ENCODE results near the gene ABCC6. TPM values are rescaled to one million over a fixed set of nuclear protein-coding genes. Genes with fewer than 3 reads are reported as not detected.

Gene ABCC6
- total and polyA plus RNA-seq, 4 donors: 50.6 to 162 (median 95.9) TPM

- no peak for DNase-seq (ENCODE audit: low spot score)
- H3K36me3 ChIP-seq (ENCODE audit: control insufficient read depth in 4 of 4, insufficient read depth in 3 of 4, low read depth in 1 of 4, low read length in 3 of 4): peaks cover 11 to 89% (median 73%) of the 10 kb centered on the region in 4 donors
Measured at GRCh38 chr16:16161319-16161718, 62.0 kb downstream of the ABCC6 start.

GRCh38 chr16:16159662-16160061 is 63.6 kb downstream of the ABCC6 start:
- no peaks in the 10 kb centered on the region for H3K27me3 ChIP-seq (ENCODE audit: control insufficient read depth in 4 of 4, insufficient read depth in 4 of 4, low read length in 3 of 4)
- H3K27ac ChIP-seq (ENCODE audit: low read depth in 1 of 2, low read length in 2 of 2): no peak overlapping the region
- H3K9me3 ChIP-seq (ENCODE audit: control insufficient read depth in 4 of 4, low read length in 3 of 4): no peaks in the 10 kb centered on the region
- H3K36me3 ChIP-seq (ENCODE audit: control insufficient read depth in 4 of 4, insufficient read depth in 3 of 4, low read depth in 1 of 4, low read length in 3 of 4): peaks cover 12 to 87% (median 74%) of the 10 kb centered on the region in 4 donors
- no peak overlapping the region for H3K4me3 ChIP-seq (ENCODE audit: low read depth in 1 of 3, low read length in 3 of 3)
- no peak overlapping the region for H3K9ac ChIP-seq (ENCODE audit: low read depth in 1 of 2, low read length in 2 of 2)
- no peaks in the 10 kb centered on the region for H3K4me1 ChIP-seq (ENCODE audit: control insufficient read depth in 4 of 4, insufficient read depth in 4 of 4, low read length in 3 of 4)
- no peak for DNase-seq (ENCODE audit: low spot score)
- TF ChIP-seq RXRA (IDR thresholded peaks at IDR 0.05) (no peak), FOXA2 (IDR thresholded peaks at IDR 0.05) (no peak), SP1 (IDR thresholded peaks at IDR 0.05) (no peak), HNF4A (conservative IDR thresholded peaks at IDR 0.05) (no peak), RAD21 (IDR thresholded peaks at IDR 0.05) (no peak), YY1 (IDR thresholded peaks at IDR 0.05) (no peak), MAX (IDR thresholded peaks at IDR 0.05) (no peak), GABPA (IDR thresholded peaks at IDR 0.05 in 1 of 2, conservative IDR thresholded peaks at IDR 0.05 in 1 of 2) (no peak), NR2F2 (IDR thresholded peaks at IDR 0.05) (no peak), CTCF (IDR thresholded peaks at IDR 0.05; ENCODE audit: low read depth, low read length, missing input control) (no peak), FOXA1 (IDR thresholded peaks at IDR 0.05) (no peak), HNF4G (IDR thresholded peaks at IDR 0.05) (no peak), TAF1 (conservative IDR thresholded peaks at IDR 0.05) (no peak), ATF3 (IDR thresholded peaks at IDR 0.05) (no peak)
- WGBS: 95% methylated on average over 3 of the region's 3 CpGs

More at GRCh38 chr16:16161319-16161718, 62.0 kb downstream of the ABCC6 start:
- 82% methylated on average over 5 of the region's 5 CpGs for WGBS
- H3K4me3 ChIP-seq (ENCODE audit: low read depth in 1 of 3, low read length in 3 of 3): no peak overlapping the region
- H3K4me1 ChIP-seq (ENCODE audit: control insufficient read depth in 4 of 4, insufficient read depth in 4 of 4, low read length in 3 of 4): no peaks in the 10 kb centered on the region
- H3K9ac ChIP-seq (ENCODE audit: low read depth in 1 of 2, low read length in 2 of 2): no peak overlapping the region
- no peaks in the 10 kb centered on the region for H3K9me3 ChIP-seq (ENCODE audit: control insufficient read depth in 4 of 4, low read length in 3 of 4)
- no peaks in the 10 kb centered on the region for H3K27me3 ChIP-seq (ENCODE audit: control insufficient read depth in 4 of 4, insufficient read depth in 4 of 4, low read length in 3 of 4)
- TF ChIP-seq RAD21 (IDR thresholded peaks at IDR 0.05) (no peak), EGR1 (IDR thresholded peaks at IDR 0.05; ENCODE audit: low read depth in 2 of 2) (no peak)
- H3K27ac ChIP-seq (ENCODE audit: low read depth in 1 of 2, low read length in 2 of 2): no peak overlapping the region

GRCh38 chr16:16158741-16159374 is 64.4 kb downstream of the ABCC6 start:
- H3K36me3 ChIP-seq (ENCODE audit: control insufficient read depth in 4 of 4, insufficient read depth in 3 of 4, low read depth in 1 of 4, low read length in 3 of 4): peaks cover 13 to 88% (median 70%) of the 10 kb centered on the region in 4 donors
- TF ChIP-seq EGR1 (IDR thresholded peaks at IDR 0.05; ENCODE audit: low read depth in 2 of 2) (no peak), HNF4A (conservative IDR thresholded peaks at IDR 0.05) (no peak), CTCF (IDR thresholded peaks at IDR 0.05; ENCODE audit: low read depth, low read length, missing input control) (no peak), NR2F2 (IDR thresholded peaks at IDR 0.05) (no peak), MAX (IDR thresholded peaks at IDR 0.05) (no peak), FOXA1 (IDR thresholded peaks at IDR 0.05) (no peak), GABPA (IDR thresholded peaks at IDR 0.05 in 1 of 2, conservative IDR thresholded peaks at IDR 0.05 in 1 of 2) (no peak), RXRA (IDR thresholded peaks at IDR 0.05) (no peak), YY1 (IDR thresholded peaks at IDR 0.05) (no peak), ZBTB33 (IDR thresholded peaks at IDR 0.05) (no peak), SP1 (IDR thresholded peaks at IDR 0.05) (no peak), FOXA2 (IDR thresholded peaks at IDR 0.05) (no peak), RAD21 (IDR thresholded peaks at IDR 0.05) (no peak)

More at GRCh38 chr16:16158741-16159374, 64.4 kb downstream of the ABCC6 start:
- no peaks in the 10 kb centered on the region for H3K4me1 ChIP-seq (ENCODE audit: control insufficient read depth in 4 of 4, insufficient read depth in 4 of 4, low read length in 3 of 4)
- no peak overlapping the region for H3K27ac ChIP-seq (ENCODE audit: low read depth in 1 of 2, low read length in 2 of 2)
- 89% methylated on average over 3 of the region's 3 CpGs for WGBS
- no peaks in the 10 kb centered on the region for H3K27me3 ChIP-seq (ENCODE audit: control insufficient read depth in 4 of 4, insufficient read depth in 4 of 4, low read length in 3 of 4)
- DNase-seq (ENCODE audit: low spot score): no peak
- H3K4me3 ChIP-seq (ENCODE audit: low read depth in 1 of 3, low read length in 3 of 3): no peak overlapping the region
- no peaks in the 10 kb centered on the region for H3K9me3 ChIP-seq (ENCODE audit: control insufficient read depth in 4 of 4, low read length in 3 of 4)
- H3K9ac ChIP-seq (ENCODE audit: low read depth in 1 of 2, low read length in 2 of 2): no peak overlapping the region
